GM23338 (cell line): ENCODE measurements around the gene CSF1R.

ENCODE experiments used
- JUNB ChIP-seq: IDR thresholded peaks from one replicate; pipeline ENCODE4 v1.6.1; 2016; ENCODE audit warnings: antibody characterized with exemption; ENCODE audit not compliant: unreplicated experiment
- POLR2AphosphoS5 ChIP-seq: IDR thresholded peaks from 2 replicates; pipeline ENCODE4 v1.6.1; 2016; ENCODE audit warnings: antibody characterized with exemption, low read depth
- ZNF114 ChIP-seq: fragments of 250-450 bp; sonication (Bioruptor Pico); IDR thresholded peaks from 2 replicates; pipeline ENCODE4 v1.5.0; 2020; ENCODE audit warnings: mild to moderate bottlenecking, moderate library complexity
- TF ChIP-seq, protein P1 (sequence below), 2 experiments: fragments of 200-600 bp in 1 of 2; sonication (generic) in 1 of 2; conservative IDR thresholded peaks; 2 replicates each; pipeline versions ENCODE4 v1.5.1 to v1.6.1; 2016 to 2017; ENCODE audit warnings: antibody characterized with exemption in 2 of 2, low read depth in 2 of 2, mild to moderate bottlenecking in 2 of 2, moderate library complexity in 1 of 2

DNA sequence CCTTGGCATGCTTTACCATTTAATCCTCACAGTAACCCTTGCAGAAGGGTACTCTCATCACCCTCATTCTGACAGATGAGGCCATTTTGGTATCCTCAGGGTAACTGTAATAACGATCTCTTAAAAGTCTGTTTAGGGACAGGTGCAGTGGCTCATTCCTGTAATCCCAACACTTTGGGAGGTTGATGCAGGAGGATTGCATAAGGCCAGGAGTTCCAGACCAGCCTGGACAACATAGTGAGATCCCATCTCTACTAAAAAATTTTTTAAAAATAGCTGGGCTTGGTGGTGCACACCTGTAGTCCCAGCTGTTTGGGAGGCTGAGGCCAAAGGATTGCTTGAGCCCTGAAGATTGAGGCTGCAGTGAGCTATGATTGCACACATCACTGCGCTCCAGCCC lies 31.8 kb downstream of the CSF1R start:
- TF ChIP-seq ZNF114 (CRISPR knock-in tag) = no peak
- TF ChIP-seq, protein P1, sequence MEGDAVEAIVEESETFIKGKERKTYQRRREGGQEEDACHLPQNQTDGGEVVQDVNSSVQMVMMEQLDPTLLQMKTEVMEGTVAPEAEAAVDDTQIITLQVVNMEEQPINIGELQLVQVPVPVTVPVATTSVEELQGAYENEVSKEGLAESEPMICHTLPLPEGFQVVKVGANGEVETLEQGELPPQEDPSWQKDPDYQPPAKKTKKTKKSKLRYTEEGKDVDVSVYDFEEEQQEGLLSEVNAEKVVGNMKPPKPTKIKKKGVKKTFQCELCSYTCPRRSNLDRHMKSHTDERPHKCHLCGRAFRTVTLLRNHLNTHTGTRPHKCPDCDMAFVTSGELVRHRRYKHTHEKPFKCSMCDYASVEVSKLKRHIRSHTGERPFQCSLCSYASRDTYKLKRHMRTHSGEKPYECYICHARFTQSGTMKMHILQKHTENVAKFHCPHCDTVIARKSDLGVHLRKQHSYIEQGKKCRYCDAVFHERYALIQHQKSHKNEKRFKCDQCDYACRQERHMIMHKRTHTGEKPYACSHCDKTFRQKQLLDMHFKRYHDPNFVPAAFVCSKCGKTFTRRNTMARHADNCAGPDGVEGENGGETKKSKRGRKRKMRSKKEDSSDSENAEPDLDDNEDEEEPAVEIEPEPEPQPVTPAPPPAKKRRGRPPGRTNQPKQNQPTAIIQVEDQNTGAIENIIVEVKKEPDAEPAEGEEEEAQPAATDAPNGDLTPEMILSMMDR (conservative IDR thresholded peaks at IDR 0.05; ENCODE audit: low read depth in 2 of 2) = no peak
- TF ChIP-seq POLR2AphosphoS5 = no peak
- no peak for TF ChIP-seq JUNB
